PC-3 (cell line): Measurements from ENCODE around the gene CNOT6L.

ENCODE experiments used
- EZH2 ChIP-seq: fragments of 300-600 bp; sonication (generic); IDR thresholded peaks from one replicate; pipeline ENCODE4 v1.6.1; 2017; ENCODE audit warnings: antibody characterized with exemption, mild to moderate bottlenecking, low read length; ENCODE audit not compliant: unreplicated experiment
- TF ChIP-seq, protein P1 (sequence below): fragments of 300-600 bp; sonication (generic); conservative IDR thresholded peaks from 2 replicates; pipeline ENCODE4 v1.5.1; 2017; ENCODE audit warnings: antibody characterized with exemption, low read depth, mild to moderate bottlenecking, low read length

DNA sequence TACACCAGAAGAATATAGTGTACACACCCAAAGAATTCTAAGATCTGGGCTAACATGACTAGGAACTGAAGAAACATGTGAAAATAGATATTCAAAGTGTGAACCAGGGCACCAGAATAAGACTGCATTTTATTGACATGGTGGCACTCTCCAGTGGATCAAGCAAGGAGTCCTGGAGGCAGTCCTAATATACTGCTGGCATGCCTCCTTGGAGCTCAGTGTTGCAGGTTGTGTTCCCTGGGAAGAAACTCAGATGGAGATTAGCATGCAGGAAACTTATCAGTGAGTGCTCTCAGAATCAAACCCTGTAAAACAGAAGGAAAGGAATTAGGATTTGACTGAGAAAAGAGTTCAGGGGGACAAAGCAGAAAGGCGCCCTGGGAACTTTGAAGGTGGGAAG is 108.5 kb downstream of the CNOT6L start:
- TF ChIP-seq, protein P1, sequence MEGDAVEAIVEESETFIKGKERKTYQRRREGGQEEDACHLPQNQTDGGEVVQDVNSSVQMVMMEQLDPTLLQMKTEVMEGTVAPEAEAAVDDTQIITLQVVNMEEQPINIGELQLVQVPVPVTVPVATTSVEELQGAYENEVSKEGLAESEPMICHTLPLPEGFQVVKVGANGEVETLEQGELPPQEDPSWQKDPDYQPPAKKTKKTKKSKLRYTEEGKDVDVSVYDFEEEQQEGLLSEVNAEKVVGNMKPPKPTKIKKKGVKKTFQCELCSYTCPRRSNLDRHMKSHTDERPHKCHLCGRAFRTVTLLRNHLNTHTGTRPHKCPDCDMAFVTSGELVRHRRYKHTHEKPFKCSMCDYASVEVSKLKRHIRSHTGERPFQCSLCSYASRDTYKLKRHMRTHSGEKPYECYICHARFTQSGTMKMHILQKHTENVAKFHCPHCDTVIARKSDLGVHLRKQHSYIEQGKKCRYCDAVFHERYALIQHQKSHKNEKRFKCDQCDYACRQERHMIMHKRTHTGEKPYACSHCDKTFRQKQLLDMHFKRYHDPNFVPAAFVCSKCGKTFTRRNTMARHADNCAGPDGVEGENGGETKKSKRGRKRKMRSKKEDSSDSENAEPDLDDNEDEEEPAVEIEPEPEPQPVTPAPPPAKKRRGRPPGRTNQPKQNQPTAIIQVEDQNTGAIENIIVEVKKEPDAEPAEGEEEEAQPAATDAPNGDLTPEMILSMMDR: no peak
- no peak for TF ChIP-seq EZH2
